GF-D8 (cell line): Measurements from ENCODE around the gene KCNG1.
"Not testable (repeated sequence)": the region's sequence is repeated elsewhere in the genome, so short reads cannot be mapped to it uniquely, and the experiment has no call there.

Source experiments
- DNase-seq: peaks from one replicate; lab custom pipeline; 2025; lab: John Stamatoyannopoulos, UW

KCNG1 gene

DNA sequence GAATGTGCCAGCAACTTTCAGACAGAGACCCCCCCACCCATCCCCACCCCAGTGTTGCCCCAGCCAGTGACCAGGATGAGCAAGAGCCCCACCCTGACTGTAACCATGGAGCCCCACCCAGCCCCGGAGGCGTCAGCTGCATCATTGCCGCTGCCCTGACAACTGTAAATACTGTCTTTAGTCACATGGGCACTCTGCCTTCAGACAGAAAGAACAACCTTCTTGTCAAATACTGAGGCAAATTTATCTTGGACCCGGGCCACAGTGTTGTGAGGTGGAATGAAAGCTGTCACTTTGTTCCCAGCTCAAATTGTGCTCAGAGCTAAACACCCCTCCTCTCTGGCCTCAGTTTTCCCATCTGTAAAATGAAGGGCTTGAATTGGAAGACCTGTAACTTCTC is 40.5 kb downstream of the KCNG1 start:
- DNase-seq = no peak

DNA sequence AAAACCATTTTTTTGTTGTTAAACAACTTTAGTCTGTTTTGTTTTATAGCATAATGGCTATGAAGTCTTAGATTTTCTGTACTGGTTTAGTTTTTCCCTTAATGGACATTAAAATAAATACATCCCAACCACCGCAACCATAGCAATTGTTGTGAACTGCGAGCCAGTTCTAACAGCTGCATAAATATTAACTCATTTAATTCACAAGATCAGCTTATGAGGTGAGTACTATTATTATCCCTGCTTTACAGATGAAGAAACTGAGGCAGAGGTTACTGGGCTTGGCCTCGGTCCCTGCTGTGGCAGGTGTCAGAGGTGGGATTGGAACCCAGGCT is 41.2 kb downstream of the KCNG1 start:
- no peak for DNase-seq

DNA sequence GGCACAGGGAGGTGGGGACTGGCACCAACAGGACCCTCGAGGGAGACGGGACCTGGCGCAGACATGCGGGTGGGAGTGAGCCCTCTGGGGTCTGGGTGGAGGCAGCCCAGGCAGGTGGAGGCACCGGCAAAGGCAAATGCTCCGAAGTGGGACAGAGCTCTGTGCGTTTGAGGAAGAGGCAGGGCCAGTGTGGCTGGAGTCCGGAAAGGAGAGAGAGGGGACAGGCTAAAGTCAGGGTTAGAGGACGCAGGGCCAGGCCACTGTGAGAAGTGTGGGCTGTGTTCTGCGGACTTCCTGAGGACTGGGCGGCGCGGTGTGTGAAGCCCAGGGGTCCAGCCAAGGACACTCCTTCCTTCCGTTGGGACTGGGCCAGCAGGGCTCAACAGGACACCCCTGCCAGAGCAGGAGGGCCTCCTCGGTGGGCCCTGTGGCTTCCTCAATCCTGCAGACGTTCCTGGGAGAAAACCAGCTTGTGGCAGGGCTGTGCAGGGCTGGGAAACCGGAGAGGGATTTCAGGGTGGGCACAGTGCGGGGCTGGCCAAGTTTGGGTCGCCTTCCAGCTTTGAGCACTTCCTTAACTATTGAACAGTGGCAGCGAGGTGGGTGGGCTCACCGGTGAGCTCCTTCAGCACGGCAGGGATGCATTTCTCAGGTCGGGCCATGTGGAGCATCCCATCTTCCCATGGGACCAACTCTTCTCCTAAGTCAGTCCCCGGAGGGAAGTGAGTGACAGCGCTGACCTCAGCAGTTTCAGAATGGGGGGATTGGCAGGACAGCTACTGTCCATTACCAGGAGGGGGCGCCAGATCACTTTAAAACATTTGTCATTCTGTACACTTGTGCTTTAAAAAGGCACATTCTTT is 41.8 kb downstream of the KCNG1 start:
- peak; percentile 13 for DNase-seq

DNA sequence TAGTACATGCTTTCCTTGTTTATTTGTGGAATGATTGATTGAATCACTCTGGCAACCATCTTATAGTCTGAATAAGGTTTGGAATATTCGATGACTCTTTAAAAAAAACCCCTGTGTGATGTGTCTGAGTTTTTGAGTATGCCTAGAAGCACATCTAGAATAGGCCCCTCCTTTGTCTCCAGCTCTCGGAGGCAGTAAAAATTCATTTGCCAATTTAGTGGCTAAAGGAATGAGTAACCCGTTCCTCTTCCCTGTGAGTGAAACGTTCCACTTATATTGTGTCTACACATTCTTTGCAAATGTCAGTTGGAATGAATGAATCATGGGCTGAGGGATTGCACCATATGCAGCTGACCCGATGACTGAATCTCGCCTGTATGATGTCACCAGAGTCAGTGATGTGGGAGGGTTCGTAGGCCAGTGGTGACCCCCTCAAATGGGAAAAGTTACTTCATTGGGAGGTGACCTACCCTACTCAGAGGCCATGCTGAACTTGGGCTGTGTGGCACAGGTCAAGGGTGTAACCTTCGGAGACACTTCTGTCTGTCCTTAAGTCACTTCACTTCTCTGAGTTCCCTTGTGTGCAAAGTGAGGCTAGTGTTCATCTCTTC is 42.7 kb downstream of the KCNG1 start:
- DNase-seq = no peak

DNA sequence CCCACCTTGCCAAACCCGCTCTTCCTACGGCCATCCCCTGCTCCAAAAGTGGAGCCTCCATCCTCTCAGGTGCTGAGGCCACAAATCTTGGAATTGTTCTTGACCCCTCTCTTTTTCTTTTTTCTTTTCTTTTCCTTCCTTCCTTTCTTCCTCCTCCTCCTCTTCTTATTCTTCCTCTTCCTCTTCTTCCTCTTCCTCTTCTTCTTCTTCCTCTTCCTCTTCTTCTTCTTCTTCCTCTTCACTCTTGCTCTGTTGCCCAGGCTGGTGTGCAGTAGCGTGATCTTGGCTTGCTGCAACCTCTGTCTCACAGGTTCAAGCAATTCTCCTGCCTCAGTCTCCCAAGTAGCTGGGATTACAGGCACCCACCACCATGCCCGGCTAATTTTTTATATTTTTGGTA is 44.4 kb downstream of the KCNG1 start:
- not testable (repeated sequence) for DNase-seq

- no peak for DNase-seq
Measured at GRCh38 chr20:50977066-50978021, 45.6 kb downstream of the KCNG1 start.

- no peak for DNase-seq
Measured at GRCh38 chr20:50975701-50976330, 47.1 kb downstream of the KCNG1 start.

GRCh38 chr20:50969912-50970311 is 53.0 kb downstream of the KCNG1 start:
- DNase-seq = no peak

GRCh38 chr20:50969435-50969834 is 53.5 kb downstream of the KCNG1 start:
- DNase-seq = no peak

DNA sequence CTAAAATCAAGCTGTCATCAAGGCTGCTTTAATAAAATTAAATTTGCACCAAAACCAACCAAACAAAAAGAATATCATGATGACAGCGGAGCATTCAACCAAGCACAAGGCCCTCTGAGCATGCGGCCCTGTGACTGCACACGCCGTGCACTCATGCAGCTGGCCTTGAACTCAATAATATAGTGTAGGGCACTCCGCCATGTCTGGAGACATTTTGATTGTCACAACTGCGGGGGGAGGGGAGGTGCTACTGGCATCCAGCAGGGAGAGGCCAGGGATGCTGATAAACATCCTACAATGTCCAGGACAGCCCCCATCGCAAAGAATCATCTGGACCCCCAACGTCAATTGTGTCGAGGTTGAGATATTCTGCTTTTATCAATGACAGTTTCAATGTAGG is 54.6 kb downstream of the KCNG1 start:
- no peak for DNase-seq

GRCh38 chr20:50967586-50967985 is 55.3 kb downstream of the KCNG1 start:
- no peak for DNase-seq

DNA sequence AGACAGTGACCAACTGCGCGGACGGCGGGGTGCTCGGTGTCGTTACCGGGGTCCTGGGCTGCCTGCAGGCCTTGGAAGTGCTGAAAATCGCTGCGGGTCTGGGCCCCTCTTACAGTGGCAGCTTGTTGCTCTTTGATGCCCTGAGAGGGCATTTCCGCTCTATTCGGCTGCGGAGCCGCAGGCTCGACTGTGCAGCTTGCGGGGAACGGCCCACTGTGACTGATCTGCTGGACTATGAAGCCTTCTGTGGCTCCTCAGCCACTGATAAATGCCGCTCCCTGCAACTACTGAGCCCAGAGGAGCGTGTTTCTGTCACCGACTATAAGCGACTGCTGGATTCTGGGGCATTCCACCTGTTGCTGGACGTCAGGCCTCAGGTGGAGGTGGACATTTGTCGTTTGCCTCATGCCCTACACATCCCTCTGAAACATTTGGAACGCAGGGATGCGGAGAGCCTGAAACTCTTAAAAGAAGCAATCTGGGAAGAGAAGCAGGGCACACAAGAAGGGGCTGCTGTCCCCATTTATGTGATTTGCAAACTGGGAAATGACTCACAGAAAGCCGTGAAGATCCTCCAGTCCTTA is 63.3 kb downstream of the KCNG1 start:
- DNase-seq = no peak

DNA sequence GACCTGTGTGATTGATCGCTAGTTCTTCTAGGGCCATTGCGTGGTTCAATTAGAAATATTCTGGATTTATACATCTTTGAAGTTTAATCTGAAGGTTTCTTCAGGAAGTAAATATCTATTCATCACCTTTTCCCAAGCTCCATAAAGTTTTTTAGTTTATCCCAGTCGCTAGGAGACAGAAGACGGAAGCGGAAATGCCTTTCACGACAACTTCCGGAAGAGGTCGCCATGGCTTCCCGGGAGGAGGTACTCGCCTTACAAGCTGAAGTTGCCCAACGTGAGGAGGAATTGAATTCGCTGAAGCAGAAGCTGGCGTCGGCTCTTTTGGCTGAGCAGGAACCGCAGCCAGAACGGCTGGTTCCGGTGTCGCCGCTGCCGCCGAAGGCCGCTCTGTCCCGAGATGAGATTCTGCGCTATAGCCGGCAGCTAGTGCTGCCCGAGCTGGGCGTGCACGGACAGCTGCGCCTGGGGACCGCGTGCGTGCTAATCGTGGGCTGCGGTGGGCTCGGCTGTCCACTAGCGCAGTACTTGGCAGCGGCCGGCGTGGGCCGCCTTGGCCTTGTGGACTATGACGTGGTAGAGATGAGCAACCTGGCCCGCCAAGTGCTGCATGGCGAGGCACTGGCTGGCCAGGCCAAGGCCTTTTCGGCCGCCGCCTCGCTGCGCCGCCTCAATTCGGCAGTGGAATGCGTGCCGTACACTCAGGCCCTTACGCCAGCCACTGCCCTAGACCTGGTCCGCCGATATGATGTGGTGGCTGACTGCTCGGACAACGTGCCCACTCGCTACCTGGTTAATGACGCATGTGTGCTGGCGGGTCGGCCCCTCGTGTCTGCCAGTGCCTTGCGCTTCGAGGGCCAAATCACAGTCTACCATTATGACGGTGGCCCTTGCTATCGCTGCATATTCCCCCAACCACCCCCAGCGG is 64.0 kb downstream of the KCNG1 start, which contains the start of gene MOCS3:
MOCS3 (plus strand) TSS at position 204 of the 928 bp plus-strand sequence; CDS start at position 229, 25 bp downstream.
- DNase-seq = peak; percentile 87

- DNase-seq = peak; percentile 85
Measured at GRCh38 chr20:50957798-50958614, 64.9 kb downstream of the KCNG1 start, which contains the start of gene DPM1. Gene DPM1 (minus strand): TSS chr20:50958532. CDS start chr20:50958523, 9 bp downstream.

- DNase-seq = no peak
Measured at GRCh38 chr20:50957276-50957675, 65.6 kb downstream of the KCNG1 start.

DNA sequence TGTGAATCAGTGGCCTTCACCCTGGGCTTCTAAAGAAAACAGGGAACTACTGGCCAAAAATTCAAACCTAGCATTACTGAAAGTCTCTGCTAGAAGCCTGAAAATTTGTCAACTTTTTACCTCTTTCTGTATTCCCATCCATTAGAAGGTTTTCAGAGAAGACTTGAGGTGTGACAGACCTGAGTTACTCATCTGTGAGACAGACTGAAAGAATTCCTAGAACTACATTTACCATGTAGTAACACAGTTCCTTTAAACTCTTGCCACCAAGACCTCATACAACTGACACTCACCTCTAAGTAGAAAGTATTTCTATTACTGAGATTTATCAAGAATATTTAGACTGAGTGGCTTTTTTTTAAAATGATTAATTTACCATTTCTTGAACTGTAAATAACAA is 69.1 kb downstream of the KCNG1 start:
- DNase-seq = no peak
